ENCODE measurements around the gene HHAT.

DNA sequence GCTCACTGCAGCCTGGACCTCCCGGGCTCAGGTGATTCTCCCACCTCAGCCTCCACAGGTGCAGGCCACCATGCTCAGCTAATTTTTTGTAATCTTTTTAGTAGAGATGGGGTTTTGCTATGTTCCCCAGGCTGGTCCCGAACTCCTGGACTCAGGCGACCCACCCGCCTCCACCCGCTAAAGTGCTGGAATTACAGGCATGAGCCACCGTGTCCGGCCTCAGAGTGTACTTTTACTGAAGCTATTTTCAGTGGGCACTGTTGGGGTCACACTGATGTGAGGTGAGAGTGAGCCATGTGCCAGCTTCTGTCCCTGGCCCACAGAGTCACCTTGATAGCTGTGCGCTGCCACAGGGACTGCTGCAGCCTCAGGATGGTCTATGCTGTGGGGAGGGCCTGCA, 25.3 kb upstream of the HHAT start:
- no peak for TF ChIP-seq CTCF (IDR thresholded peaks at IDR 0.05)
- no peak for TF ChIP-seq POLR2A (IDR thresholded peaks at IDR 0.05)

Data from testis (tissue), 2 donors.